ENCODE results near the gene PCDHB11.

DNA sequence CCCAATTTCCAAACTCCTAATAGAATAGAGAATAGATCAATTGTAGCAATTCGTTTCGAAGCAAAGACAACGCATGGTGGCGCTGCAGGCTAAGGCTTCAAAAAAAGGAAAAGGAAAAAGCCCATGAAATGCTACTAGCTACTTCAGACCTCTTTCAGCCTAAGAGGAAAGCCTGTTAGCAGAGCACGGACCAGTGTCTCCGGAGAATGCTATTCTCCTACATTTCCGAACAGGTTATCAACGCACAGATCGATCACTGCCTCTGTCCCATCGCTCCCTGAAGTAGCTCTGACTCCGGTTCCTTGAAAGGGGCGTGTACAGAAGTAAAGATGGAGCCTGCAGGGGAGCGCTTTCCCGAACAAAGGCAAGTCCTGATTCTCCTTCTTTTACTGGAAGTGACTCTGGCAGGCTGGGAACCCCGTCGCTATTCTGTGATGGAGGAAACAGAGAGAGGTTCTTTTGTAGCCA, 45.9 kb downstream of the PCDHB11 start, which contains the start of gene PCDHB15:
- TF ChIP-seq POLR2A (IDR thresholded peaks at IDR 0.05) = no peak
- TF ChIP-seq, protein P1, sequence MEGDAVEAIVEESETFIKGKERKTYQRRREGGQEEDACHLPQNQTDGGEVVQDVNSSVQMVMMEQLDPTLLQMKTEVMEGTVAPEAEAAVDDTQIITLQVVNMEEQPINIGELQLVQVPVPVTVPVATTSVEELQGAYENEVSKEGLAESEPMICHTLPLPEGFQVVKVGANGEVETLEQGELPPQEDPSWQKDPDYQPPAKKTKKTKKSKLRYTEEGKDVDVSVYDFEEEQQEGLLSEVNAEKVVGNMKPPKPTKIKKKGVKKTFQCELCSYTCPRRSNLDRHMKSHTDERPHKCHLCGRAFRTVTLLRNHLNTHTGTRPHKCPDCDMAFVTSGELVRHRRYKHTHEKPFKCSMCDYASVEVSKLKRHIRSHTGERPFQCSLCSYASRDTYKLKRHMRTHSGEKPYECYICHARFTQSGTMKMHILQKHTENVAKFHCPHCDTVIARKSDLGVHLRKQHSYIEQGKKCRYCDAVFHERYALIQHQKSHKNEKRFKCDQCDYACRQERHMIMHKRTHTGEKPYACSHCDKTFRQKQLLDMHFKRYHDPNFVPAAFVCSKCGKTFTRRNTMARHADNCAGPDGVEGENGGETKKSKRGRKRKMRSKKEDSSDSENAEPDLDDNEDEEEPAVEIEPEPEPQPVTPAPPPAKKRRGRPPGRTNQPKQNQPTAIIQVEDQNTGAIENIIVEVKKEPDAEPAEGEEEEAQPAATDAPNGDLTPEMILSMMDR (IDR thresholded peaks at IDR 0.05 in 4 of 5, conservative IDR thresholded peaks at IDR 0.05 in 1 of 5) = peak in 2 of 5 experiments; percentile 13 to 43

All from gastrocnemius medialis (tissue), 4 donors.